Endothelial cell of hepatic sinusoid (primary cell): ENCODE data around the gene ZNF92.
"Not testable (repeated sequence)": the region's sequence is repeated elsewhere in the genome, so short reads cannot be mapped to it uniquely, and the experiment has no call there.

ENCODE experiments used
- in situ Hi-C: cut with HindIII; loops from 2 replicates; pipeline ENCODE4 v1.10.0; 2017; ENCODE audit warnings: low sequenced_read_pairs

ZNF92 gene

GRCh38 chr7:65422670-65423069 is 49.0 kb downstream of the ZNF92 start:
- in situ Hi-C loops = no loop called here

GRCh38 chr7:65423286-65423685 is 49.6 kb downstream of the ZNF92 start:
- in situ Hi-C loops = not testable (repeated sequence)

- in situ Hi-C loops = no loop called here
These were observed 56.1 kb downstream of the ZNF92 start for GRCh38 chr7:65429642-65430343.

- in situ Hi-C loops = no loop called here
These were observed 56.9 kb downstream of the ZNF92 start for GRCh38 chr7:65430344-65431186.

GRCh38 chr7:65434307-65434706 is 60.7 kb downstream of the ZNF92 start:
- in situ Hi-C loops = no loop called here

- in situ Hi-C loops = no loop called here
These were observed 62.5 kb downstream of the ZNF92 start for GRCh38 chr7:65436163-65436562.

GRCh38 chr7:65438598-65438997 is 64.9 kb downstream of the ZNF92 start:
- in situ Hi-C loops = no loop called here

- in situ Hi-C loops = no loop called here
These were observed 67.4 kb downstream of the ZNF92 start for GRCh38 chr7:65441010-65441409.

- in situ Hi-C loops = no loop called here
These were observed 70.7 kb downstream of the ZNF92 start for GRCh38 chr7:65444205-65444842.

GRCh38 chr7:65444899-65445823 is 71.5 kb downstream of the ZNF92 start:
- in situ Hi-C loops = no loop called here

GRCh38 chr7:65447041-65447440 is 73.4 kb downstream of the ZNF92 start:
- in situ Hi-C loops = not testable (repeated sequence)

GRCh38 chr7:65448816-65449504 is 75.3 kb downstream of the ZNF92 start:
- in situ Hi-C loops = no loop called here

- in situ Hi-C loops = no loop called here
These were observed 75.8 kb downstream of the ZNF92 start for GRCh38 chr7:65449505-65449852.
